OCI-LY1 (cell line): ENCODE measurements around the gene USP53.

ENCODE experiments used
- H2AFZ ChIP-seq: fragments of 200-600 bp; sonication (generic), shearing (Covaris generic); 2 replicates; pipeline ENCODE4 v1.6.0; 2014; ENCODE audit warnings: antibody characterized with exemption, mild to moderate bottlenecking, low read length
- H3F3A ChIP-seq: fragments of 200-600 bp; sonication (generic), shearing (Covaris generic); 2 replicates; pipeline ENCODE4 v1.6.0; 2014; ENCODE audit warnings: mild to moderate bottlenecking, antibody characterized with exemption, low read length, moderate library complexity; ENCODE audit not compliant: insufficient read depth
- H3K27ac ChIP-seq: fragments of 200-600 bp; sonication (generic); 2 replicates; pipeline ENCODE4 v1.5.1; 2014; ENCODE audit warnings: low read length, mixed run types, mild to moderate bottlenecking, low read depth; ENCODE audit not compliant: poor library complexity, severe bottlenecking
- H3K27me3 ChIP-seq: fragments of 200-600 bp; sonication (generic); 2 replicates; pipeline ENCODE4 v1.6.0; 2014; ENCODE audit warnings: antibody characterized with exemption, mild to moderate bottlenecking, low read length, moderate library complexity; ENCODE audit not compliant: insufficient read depth
- H3K36me3 ChIP-seq: fragments of 200-600 bp; sonication (generic); 2 replicates; pipeline ENCODE4 v1.6.1; 2014; ENCODE audit warnings: mild to moderate bottlenecking, antibody characterized with exemption, low read length, moderate library complexity, mixed read lengths; ENCODE audit not compliant: insufficient read depth
- H3K4me1 ChIP-seq: fragments of 200-600 bp; sonication (generic); 2 replicates; pipeline ENCODE4 v1.5.1; 2014; ENCODE audit warnings: mild to moderate bottlenecking, low read length, moderate library complexity; ENCODE audit not compliant: insufficient read depth, severe bottlenecking
- H3K4me2 ChIP-seq: fragments of 200-600 bp; sonication (generic), shearing (Covaris generic); 2 replicates; pipeline ENCODE4 v1.6.1; 2014; ENCODE audit warnings: low read length
- H3K4me3 ChIP-seq: fragments of 200-600 bp; sonication (generic); 2 replicates; pipeline ENCODE4 v1.5.1; 2014; ENCODE audit warnings: low read length, low read depth, mild to moderate bottlenecking, mixed read lengths; ENCODE audit not compliant: poor library complexity, severe bottlenecking
- H3K79me2 ChIP-seq: fragments of 200-600 bp; shearing (Covaris generic); 2 replicates; pipeline ENCODE4 v1.6.1; 2016; ENCODE audit warnings: mixed run types, low read length, mixed read lengths; ENCODE audit not compliant: insufficient read depth
- H3K9ac ChIP-seq: fragments of 200-600 bp; sonication (generic), shearing (Covaris generic); 2 replicates; pipeline ENCODE4 v1.6.1; 2014; ENCODE audit warnings: mild to moderate bottlenecking, low read length, mixed read lengths
- H3K9me2 ChIP-seq: fragments of 200-600 bp; sonication (generic), shearing (Covaris generic); 2 replicates; pipeline ENCODE4 v1.6.1; 2014; ENCODE audit warnings: low read depth, mild to moderate bottlenecking, low read length, mixed read lengths
- H3K9me3 ChIP-seq: fragments of 200-600 bp; shearing (Covaris generic); 2 replicates; pipeline ENCODE4 v1.6.1; 2014; ENCODE audit warnings: low read length, mixed read lengths
- H4K20me1 ChIP-seq: fragments of 200-600 bp; sonication (generic), shearing (Covaris generic); 2 replicates; pipeline ENCODE4 v1.6.0; 2016; ENCODE audit warnings: mild to moderate bottlenecking, low read length; ENCODE audit not compliant: insufficient read depth
- EZH2 ChIP-seq: fragments of 200-600 bp; sonication (generic), shearing (Covaris generic); IDR thresholded peaks from 2 replicates; pipeline ENCODE4 v1.8.0; 2017; ENCODE audit warnings: borderline replicate concordance, mixed run types, mild to moderate bottlenecking, antibody characterized with exemption, low read length, moderate library complexity, mixed read lengths
- TF ChIP-seq, protein P1 (sequence below): fragments of 200-600 bp; sonication (generic), shearing (Covaris generic); IDR thresholded peaks from 2 replicates; pipeline ENCODE4 v1.5.1; 2017; ENCODE audit warnings: mild to moderate bottlenecking, antibody characterized with exemption, low read length, moderate library complexity, mixed read lengths

USP53 gene

DNA sequence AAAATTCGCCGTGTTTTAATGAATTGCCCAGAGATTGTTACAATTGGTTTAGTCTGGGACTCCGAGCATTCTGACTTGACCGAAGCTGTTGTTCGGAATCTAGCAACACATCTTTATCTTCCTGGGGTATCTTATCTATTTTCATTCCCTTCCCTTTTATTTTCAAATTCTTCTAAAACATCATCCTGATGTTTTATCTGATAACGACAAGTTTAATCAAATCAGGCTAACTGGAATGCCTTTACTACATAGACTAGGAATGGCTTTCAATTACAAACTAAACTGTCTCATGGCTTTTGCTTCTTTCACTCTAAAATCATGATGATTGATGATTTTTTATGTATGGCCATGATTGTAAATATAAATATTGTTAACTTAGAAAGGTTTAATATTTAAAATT is 48.0 kb downstream of the USP53 start:
- peaks cover 68% of the 10 kb centered on the region for H3K36me3 ChIP-seq
- TF ChIP-seq EZH2 = no peak
- no peak overlapping the region for H3K9ac ChIP-seq
- peaks cover 4% of the 10 kb centered on the region for H3K9me3 ChIP-seq
- no peak overlapping the region for H2AFZ ChIP-seq
- H3K9me2 ChIP-seq = no peaks in the 10 kb centered on the region
- H3K4me1 ChIP-seq = no peaks in the 10 kb centered on the region
- H3K4me2 ChIP-seq = no peak overlapping the region
- no peaks in the 10 kb centered on the region for H3K27me3 ChIP-seq
- no peaks in the 10 kb centered on the region for H3K79me2 ChIP-seq
- H3K4me3 ChIP-seq = no peak overlapping the region
- H4K20me1 ChIP-seq = no peaks in the 10 kb centered on the region
- no peaks in the 10 kb centered on the region for H3F3A ChIP-seq
- no peak overlapping the region for H3K27ac ChIP-seq

GRCh38 chr4:119261986-119262385 is 49.5 kb downstream of the USP53 start:
- Histone ChIP-seq H3K27me3 (no peaks in the 10 kb centered on the region), H3F3A (no peaks in the 10 kb centered on the region), H2AFZ (no peak overlapping the region), H3K27ac (no peak overlapping the region), H3K4me1 (no peaks in the 10 kb centered on the region), H3K9me3 (peaks cover 10% of the 10 kb centered on the region), H3K4me3 (no peak overlapping the region), H3K79me2 (no peaks in the 10 kb centered on the region), H3K9ac (no peak overlapping the region), H3K4me2 (no peak overlapping the region), H3K9me2 (no peaks in the 10 kb centered on the region), H4K20me1 (no peaks in the 10 kb centered on the region), H3K36me3 (peaks cover 63% of the 10 kb centered on the region)
- TF ChIP-seq, protein P1, sequence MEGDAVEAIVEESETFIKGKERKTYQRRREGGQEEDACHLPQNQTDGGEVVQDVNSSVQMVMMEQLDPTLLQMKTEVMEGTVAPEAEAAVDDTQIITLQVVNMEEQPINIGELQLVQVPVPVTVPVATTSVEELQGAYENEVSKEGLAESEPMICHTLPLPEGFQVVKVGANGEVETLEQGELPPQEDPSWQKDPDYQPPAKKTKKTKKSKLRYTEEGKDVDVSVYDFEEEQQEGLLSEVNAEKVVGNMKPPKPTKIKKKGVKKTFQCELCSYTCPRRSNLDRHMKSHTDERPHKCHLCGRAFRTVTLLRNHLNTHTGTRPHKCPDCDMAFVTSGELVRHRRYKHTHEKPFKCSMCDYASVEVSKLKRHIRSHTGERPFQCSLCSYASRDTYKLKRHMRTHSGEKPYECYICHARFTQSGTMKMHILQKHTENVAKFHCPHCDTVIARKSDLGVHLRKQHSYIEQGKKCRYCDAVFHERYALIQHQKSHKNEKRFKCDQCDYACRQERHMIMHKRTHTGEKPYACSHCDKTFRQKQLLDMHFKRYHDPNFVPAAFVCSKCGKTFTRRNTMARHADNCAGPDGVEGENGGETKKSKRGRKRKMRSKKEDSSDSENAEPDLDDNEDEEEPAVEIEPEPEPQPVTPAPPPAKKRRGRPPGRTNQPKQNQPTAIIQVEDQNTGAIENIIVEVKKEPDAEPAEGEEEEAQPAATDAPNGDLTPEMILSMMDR = no peak
- no peak for TF ChIP-seq EZH2

- no peaks in the 10 kb centered on the region for H3K79me2 ChIP-seq
- TF ChIP-seq EZH2 = no peak
- TF ChIP-seq, protein P1 = no peak
- H3K4me2 ChIP-seq = no peak overlapping the region
- no peak overlapping the region for H3K9ac ChIP-seq
- no peak overlapping the region for H3K27ac ChIP-seq
- H2AFZ ChIP-seq = no peak overlapping the region
- no peaks in the 10 kb centered on the region for H3K9me2 ChIP-seq
- peaks cover 7% of the 10 kb centered on the region; the same call in 1 of the 2 replicates for H3K9me3 ChIP-seq
- peaks cover 50% of the 10 kb centered on the region for H3K36me3 ChIP-seq
- no peaks in the 10 kb centered on the region for H3K4me1 ChIP-seq
- H3K4me3 ChIP-seq = no peak overlapping the region
- no peaks in the 10 kb centered on the region for H3F3A ChIP-seq
- no peaks in the 10 kb centered on the region for H4K20me1 ChIP-seq
- H3K27me3 ChIP-seq = no peaks in the 10 kb centered on the region
Observed at GRCh38 chr4:119264743-119265142, 52.2 kb downstream of the USP53 start.

DNA sequence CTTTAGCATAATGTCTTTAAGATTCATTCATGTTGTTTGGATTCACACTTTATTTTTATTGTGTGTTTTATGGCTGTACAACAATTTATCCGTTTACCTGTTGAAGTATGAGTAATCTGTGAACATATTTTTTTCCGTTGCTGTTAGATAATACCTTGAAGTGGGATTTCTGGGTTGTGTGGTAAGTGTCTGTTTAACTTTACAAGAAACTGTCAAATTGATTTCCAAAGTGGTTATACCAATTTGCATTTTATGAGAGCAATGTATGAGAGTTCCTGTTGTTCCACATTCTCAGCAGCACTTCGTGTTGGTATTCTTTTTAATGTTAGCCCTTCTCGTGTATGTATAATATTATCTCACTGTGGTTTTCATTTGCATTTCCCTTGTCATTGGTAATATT is 53.6 kb downstream of the USP53 start:
- Histone ChIP-seq H3K4me3 (no peak overlapping the region), H3K79me2 (no peaks in the 10 kb centered on the region), H3K27ac (no peak overlapping the region), H3K27me3 (no peaks in the 10 kb centered on the region), H3K9ac (no peak overlapping the region), H3K36me3 (peaks cover 56% of the 10 kb centered on the region), H3K9me3 (peaks cover 7% of the 10 kb centered on the region; the same call in 1 of the 2 replicates), H3K4me1 (no peaks in the 10 kb centered on the region), H3K4me2 (no peak overlapping the region), H3F3A (no peaks in the 10 kb centered on the region), H3K9me2 (no peaks in the 10 kb centered on the region), H4K20me1 (no peaks in the 10 kb centered on the region), H2AFZ (no peak overlapping the region)
- no peak for TF ChIP-seq EZH2
- TF ChIP-seq, protein P1 = no peak
